MM.1S (cell line): ENCODE results near the gene MZT2B.
"Not testable (repeated sequence)": the region's sequence is repeated elsewhere in the genome, so short reads cannot be mapped to it uniquely, and the experiment has no call there.

Experiments used
- EZH2phosphoT487 ChIP-seq: fragments of 300-600 bp; sonication (generic); IDR thresholded peaks from 2 replicates; pipeline ENCODE4 v1.6.1; 2018; ENCODE audit warnings: antibody characterized with exemption, low read length
- TF ChIP-seq, protein P1 (sequence below): fragments of 300-600 bp; sonication (generic); IDR thresholded peaks from 2 replicates; pipeline ENCODE4 v1.5.1; 2016; ENCODE audit warnings: antibody characterized with exemption, low read length, mixed read lengths

GRCh38 chr2:130138841-130139251 is 43.2 kb upstream of the MZT2B start:
- TF ChIP-seq, protein P1, sequence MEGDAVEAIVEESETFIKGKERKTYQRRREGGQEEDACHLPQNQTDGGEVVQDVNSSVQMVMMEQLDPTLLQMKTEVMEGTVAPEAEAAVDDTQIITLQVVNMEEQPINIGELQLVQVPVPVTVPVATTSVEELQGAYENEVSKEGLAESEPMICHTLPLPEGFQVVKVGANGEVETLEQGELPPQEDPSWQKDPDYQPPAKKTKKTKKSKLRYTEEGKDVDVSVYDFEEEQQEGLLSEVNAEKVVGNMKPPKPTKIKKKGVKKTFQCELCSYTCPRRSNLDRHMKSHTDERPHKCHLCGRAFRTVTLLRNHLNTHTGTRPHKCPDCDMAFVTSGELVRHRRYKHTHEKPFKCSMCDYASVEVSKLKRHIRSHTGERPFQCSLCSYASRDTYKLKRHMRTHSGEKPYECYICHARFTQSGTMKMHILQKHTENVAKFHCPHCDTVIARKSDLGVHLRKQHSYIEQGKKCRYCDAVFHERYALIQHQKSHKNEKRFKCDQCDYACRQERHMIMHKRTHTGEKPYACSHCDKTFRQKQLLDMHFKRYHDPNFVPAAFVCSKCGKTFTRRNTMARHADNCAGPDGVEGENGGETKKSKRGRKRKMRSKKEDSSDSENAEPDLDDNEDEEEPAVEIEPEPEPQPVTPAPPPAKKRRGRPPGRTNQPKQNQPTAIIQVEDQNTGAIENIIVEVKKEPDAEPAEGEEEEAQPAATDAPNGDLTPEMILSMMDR, result not testable (repeated sequence)
- TF ChIP-seq EZH2phosphoT487, result not testable (repeated sequence)
